ENCODE data around the gene MAD2L1BP. TPM values are rescaled to one million over a fixed set of nuclear protein-coding genes. Genes with fewer than 3 reads are reported as not detected.
A peak's percentile ranks its signal among the peaks of the same experiment; 100 is the strongest.

MAD2L1BP gene
- total and polyA plus RNA-seq, 7 donors: 17.0 to 43.1 (median 30.5) TPM

- no peaks in the 10 kb centered on the region for H3K4me1 ChIP-seq
- H3K27ac ChIP-seq: no peak overlapping the region
- no peak overlapping the region for H3K4me3 ChIP-seq
- no peak for TF ChIP-seq CTCF (IDR thresholded peaks at IDR 0.05)
- ATAC-seq: no peak
- H3K9me3 ChIP-seq: no peaks in the 10 kb centered on the region
- WGBS, 3 donors: 93 to 98% (median 98%) methylated on average over 2 of the region's 2 CpGs
- intact Hi-C loops (cut with DNase I): no loop called here
- DNase-seq: no peak
- peaks cover 0 to 73% of the 10 kb centered on the region in 2 donors for H3K36me3 ChIP-seq (ENCODE audit: insufficient read depth in 1 of 2, low read depth in 1 of 2)
- H3K27me3 ChIP-seq (ENCODE audit: insufficient read depth in 3 of 3, low read length in 2 of 3): no peaks in the 10 kb centered on the region
These were observed 31.5 kb upstream of the MAD2L1BP start for GRCh38 chr6:43604174-43604573.

GRCh38 chr6:43606019-43606418 lies 29.6 kb upstream of the MAD2L1BP start:
- peaks cover 0 to 81% of the 10 kb centered on the region in 2 donors for H3K36me3 ChIP-seq (ENCODE audit: insufficient read depth in 1 of 2, low read depth in 1 of 2)
- no peaks in the 10 kb centered on the region for H3K9me3 ChIP-seq
- no peaks in the 10 kb centered on the region for H3K27me3 ChIP-seq (ENCODE audit: insufficient read depth in 3 of 3, low read length in 2 of 3)
- intact Hi-C loops (cut with DNase I): no loop called here
- H3K4me1 ChIP-seq: no peaks in the 10 kb centered on the region
- WGBS, 3 donors: 92 to 95% (median 93%) methylated on average over 2 of the region's 2 CpGs
- TF ChIP-seq CTCF (IDR thresholded peaks at IDR 0.05): no peak
- ATAC-seq (no peak), DNase-seq (no peak)
- no peak overlapping the region for H3K27ac ChIP-seq
- no peak overlapping the region for H3K4me3 ChIP-seq

GRCh38 chr6:43608310-43608763 lies 27.3 kb upstream of the MAD2L1BP start:
- no peaks in the 10 kb centered on the region for H3K9me3 ChIP-seq
- intact Hi-C loops (cut with DNase I): loop anchor here in 1 of 2 donors (2.0 kb wide), 1 partner anchor 470 kb away; no protein-coding TSS in a partner anchor
- peaks cover 0 to 74% of the 10 kb centered on the region in 2 donors for H3K36me3 ChIP-seq (ENCODE audit: insufficient read depth in 1 of 2, low read depth in 1 of 2)
- no peak overlapping the region for H3K27ac ChIP-seq
- DNase-seq (peak; percentile 56 to 69), ATAC-seq (peak; percentile 63 to 82 (median 70))
- H3K27me3 ChIP-seq (ENCODE audit: insufficient read depth in 3 of 3, low read length in 2 of 3): no peaks in the 10 kb centered on the region
- TF ChIP-seq CTCF (IDR thresholded peaks at IDR 0.05): peak; percentile 82
- H3K4me1 ChIP-seq: no peaks in the 10 kb centered on the region
- no peak overlapping the region for H3K4me3 ChIP-seq
- 4 to 6% (median 5%) methylated on average over 5 of the region's 5 CpGs for WGBS, 3 donors

- H3K9me3 ChIP-seq: no peaks in the 10 kb centered on the region
- intact Hi-C loops (cut with DNase I): loop anchor here in 1 of 2 donors (2.0 kb wide), 1 partner anchor 470 kb away; no protein-coding TSS in a partner anchor
- DNase-seq (no peak), ATAC-seq (no peak)
- no peaks in the 10 kb centered on the region for H3K4me1 ChIP-seq
- H3K4me3 ChIP-seq: no peak overlapping the region
- peaks cover 0 to 74% of the 10 kb centered on the region in 2 donors for H3K36me3 ChIP-seq (ENCODE audit: insufficient read depth in 1 of 2, low read depth in 1 of 2)
- no peaks in the 10 kb centered on the region for H3K27me3 ChIP-seq (ENCODE audit: insufficient read depth in 3 of 3, low read length in 2 of 3)
- no peak for TF ChIP-seq CTCF (IDR thresholded peaks at IDR 0.05)
- no peak overlapping the region for H3K27ac ChIP-seq
- 76 to 82% (median 76%) methylated on average over 1 of the region's 1 CpG for WGBS, 3 donors
These were observed 26.8 kb upstream of the MAD2L1BP start for GRCh38 chr6:43608807-43609206.

GRCh38 chr6:43609402-43609801 lies 26.2 kb upstream of the MAD2L1BP start:
- Histone ChIP-seq H3K9me3 (no peaks in the 10 kb centered on the region), H3K27ac (no peak overlapping the region), H3K36me3 (ENCODE audit: insufficient read depth in 1 of 2, low read depth in 1 of 2) (peaks cover 0 to 74% of the 10 kb centered on the region in 2 donors), H3K4me3 (no peak overlapping the region), H3K4me1 (no peaks in the 10 kb centered on the region), H3K27me3 (ENCODE audit: insufficient read depth in 3 of 3, low read length in 2 of 3) (no peaks in the 10 kb centered on the region)
- no peak for ATAC-seq
- no peak for DNase-seq
- intact Hi-C loops (cut with DNase I): loop anchor here in 1 of 2 donors (2.0 kb wide), 1 partner anchor 469 kb away; no protein-coding TSS in a partner anchor
- 96 to 100% (median 97%) methylated on average over 1 of the region's 1 CpG for WGBS, 3 donors
- TF ChIP-seq CTCF (IDR thresholded peaks at IDR 0.05): no peak
